HS-5 (cell line): ENCODE data around the gene PRKAG3.

Experiments
- DNase-seq: peaks from one replicate; pipeline ENCODE4 v3.0.0-alpha.2; 2012; ENCODE audit warnings: low read depth

The PRKAG3 gene

DNA sequence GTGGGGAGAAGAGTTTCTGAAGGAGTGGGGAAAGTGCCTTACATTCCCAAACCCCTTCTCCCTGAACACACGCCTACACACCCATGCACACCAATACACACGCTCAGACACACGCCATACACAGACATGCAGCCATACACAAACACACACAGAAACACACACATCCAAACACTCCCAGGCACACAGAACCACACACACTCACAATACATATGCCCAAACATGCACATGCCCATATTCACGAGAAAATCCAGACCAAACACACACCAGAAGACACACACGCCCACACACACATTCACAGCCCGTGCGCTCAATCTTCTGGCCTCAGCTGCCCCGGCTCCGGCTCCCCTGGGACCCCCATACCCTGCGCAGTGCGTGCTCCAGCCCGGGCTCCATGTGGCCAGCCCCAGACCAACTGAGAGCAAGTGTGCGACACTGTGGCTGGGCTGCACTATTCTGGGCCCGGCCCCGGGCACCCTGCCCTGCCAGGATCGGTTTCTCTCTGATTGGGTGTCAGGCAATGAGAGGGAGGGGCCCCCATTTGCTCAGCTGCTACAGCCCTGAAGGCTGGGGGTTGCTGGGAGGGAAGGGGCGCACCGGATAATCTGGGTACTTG is at the start of gene PRKAG3:
Gene PRKAG3 (minus strand): TSS at position 426 of the 613 bp plus-strand sequence.
- DNase-seq: no peak

DNA sequence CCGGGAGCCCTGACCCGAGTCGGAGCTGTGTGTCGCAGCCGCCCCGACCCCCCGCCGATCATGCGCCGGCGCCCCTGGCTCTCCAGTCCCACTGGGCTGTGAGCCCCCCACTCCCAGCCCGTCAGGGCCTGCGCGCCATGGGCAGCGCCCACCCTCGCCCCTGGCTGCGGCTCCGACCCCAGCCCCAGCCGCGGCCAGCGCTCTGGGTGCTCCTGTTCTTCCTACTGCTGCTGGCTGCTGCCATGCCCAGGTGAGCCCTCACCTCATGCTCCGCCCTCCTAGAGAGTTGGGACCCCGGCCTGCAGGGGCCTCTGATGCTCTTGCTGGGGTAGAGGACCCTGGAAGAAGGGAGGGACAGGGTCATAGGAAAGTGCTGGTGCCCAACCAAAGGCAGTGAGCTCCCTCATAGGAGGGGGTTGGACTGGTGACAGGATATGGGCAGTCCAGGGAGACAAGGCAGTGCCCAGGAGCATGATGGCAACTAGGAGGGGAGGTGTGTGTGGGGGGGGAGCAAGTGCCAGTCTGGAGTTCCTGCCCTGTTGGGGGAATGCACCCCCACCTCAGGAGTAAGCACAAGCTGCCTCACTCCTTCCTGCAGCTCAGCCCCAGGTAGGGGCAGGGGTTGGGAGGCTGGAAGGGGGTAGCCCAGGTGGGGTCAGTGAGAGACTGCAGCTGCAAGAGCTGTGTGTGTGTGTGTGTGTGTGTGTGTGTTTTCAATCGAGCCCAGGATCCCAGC is 49.4 kb upstream of the PRKAG3 start:
- DNase-seq: no peak

DNA sequence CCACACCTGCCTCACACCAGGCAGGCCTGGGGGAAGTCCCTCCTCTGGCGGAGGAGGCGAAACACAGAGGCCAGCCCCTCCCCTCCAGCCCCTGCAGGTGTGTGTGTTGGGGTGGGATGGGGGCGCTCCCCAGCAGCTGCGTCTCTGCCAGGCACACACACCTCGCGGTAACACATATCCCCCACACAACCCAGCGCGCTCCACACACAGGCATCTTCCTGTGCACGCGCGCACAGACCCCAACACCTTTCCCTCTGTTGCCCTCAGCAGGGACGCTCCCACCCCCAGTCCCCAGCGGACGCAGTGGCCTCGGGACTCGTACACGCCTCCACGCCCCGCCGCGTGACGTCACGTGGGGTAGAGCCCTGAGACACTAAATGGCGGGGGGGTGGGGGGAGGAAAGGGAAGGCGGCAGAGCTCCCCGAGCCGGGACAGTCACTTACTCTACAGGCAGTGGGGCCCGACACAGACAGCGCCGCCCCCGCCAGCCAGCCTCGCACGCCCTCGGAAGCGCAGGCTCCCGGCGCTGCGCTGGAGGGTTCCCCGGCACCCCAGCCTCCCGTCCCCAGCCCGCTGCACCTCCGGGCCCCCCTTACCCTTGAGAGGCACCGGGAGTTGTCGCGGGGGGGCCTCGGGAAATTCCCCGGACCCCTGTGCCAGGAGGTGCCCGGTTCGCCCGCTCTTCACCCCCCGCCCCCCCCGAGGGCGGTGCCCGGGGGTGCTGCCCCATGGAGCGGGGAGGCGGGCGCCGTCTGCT is 48.7 kb upstream of the PRKAG3 start, which contains the start of gene WNT10A:
Gene WNT10A (plus strand): TSS at position 751 of the 757 bp plus-strand sequence. CDS start 144 bp downstream, outside the sequence.
- DNase-seq: no peak

DNA sequence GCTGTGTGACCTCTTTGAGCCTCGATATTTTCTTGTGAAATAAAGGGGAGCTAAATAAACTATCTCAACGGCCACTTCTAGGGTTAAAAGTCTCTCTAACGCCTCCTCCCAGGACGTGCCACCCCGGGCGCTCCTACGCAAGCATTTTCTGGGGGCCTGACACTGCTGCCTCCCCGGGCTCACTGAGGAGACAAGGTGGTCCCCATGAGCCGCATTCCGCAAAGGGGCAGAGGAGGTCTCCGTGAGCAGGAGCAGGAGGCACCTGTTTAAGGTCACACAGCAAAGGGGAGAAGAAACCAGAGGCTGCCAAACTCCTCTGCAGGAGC is 48.1 kb upstream of the PRKAG3 start:
- no peak for DNase-seq

DNA sequence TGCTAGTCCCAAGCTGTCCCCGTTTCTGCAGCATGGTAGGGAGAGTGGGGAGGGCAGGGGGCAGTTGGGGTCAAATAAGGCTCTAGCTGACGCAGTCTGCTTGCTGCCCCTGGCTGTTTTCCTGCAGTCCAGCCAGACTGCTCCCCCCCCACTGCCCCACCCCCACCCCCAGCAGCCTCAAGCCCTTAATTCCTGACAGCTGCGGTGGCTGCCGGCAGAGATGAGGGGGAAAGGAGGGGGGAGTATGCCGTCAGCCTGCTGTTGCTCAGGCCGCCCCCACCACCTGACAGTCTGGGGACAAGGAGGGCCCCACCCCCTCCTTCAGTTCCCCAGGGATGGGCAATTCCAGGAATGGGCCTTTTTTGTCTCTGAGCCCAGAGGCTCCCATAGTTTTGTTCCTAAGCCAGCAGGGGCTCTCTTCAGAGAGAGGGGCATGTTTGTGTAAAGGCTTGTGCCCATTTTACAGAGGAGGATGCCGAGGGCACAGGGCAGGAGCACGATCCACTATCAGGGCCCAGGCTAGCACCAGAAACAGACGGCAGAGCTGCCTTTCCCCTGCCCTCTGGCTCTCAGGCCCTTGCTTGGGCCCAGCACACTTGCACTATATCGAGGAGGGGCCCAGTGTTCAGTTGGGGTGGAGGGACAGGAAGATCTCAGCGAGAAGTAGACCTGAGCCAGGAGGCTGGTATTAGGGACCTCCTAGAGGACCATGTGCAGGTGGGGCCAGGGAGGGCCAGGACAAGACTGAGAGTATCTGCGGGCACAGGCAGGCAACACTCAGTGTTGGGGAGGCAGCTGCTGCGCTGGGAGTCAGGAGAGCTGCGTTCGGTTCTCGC is 47.5 kb upstream of the PRKAG3 start:
- DNase-seq: no peak

DNA sequence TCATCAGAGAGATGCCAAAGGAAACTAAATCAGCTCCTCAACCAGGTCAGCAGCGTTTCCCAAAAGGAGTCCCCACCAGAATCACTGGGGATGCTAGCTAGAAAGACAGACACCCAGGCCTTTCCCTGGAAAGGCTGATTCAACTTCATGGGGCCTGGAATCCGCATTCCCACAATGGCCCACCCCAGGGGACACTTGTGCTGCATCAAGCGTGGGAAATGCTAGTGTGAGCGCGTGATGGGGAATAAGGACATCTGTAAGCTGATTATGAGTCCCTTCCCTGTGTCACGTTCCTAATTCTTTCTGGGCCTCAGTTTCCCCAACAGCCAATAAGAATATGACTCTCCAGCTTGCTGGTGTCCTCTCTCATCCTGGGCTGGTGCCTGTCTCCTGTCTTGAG is 46.9 kb upstream of the PRKAG3 start:
- no peak for DNase-seq

DNA sequence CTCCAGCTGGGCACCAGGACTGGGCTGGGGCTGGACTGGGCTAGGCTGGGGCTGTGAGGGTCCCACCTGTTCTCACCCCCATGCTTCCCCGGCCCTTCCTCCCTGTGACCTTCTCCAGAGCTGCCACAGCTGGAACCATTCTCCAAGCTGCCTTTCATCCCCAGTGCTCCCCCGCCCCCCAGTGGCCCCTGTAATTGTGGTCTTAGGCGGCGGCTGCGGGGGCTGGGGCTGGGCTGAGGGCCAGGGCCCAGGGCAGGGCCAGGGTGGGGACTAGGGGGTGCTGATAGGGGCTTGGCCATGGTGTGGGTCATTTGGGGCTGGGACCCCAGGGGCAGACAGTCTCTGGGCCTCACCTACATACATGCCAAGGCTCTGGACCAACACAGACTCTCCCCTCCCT is 46.3 kb upstream of the PRKAG3 start:
- DNase-seq: no peak

DNA sequence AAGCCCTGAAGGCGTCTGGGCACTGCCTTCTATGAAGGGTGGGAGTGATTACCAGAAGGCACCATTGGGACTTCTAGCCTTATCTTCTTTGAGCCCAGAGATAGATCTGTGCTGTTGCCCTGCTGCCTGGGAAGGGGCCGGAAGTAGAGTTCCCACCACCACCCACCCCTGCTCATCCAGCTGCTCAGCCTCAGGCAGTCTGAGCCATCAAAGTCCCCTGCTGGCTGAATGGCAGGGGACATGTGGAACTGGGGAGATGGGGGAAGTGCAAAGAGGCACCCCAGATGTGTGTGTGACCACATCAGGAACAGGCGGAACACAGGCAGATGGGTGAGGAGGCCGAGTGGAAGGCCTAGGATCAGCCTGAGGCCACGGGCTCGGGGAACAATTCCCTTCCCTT is 45.7 kb upstream of the PRKAG3 start:
- DNase-seq: no peak

DNA sequence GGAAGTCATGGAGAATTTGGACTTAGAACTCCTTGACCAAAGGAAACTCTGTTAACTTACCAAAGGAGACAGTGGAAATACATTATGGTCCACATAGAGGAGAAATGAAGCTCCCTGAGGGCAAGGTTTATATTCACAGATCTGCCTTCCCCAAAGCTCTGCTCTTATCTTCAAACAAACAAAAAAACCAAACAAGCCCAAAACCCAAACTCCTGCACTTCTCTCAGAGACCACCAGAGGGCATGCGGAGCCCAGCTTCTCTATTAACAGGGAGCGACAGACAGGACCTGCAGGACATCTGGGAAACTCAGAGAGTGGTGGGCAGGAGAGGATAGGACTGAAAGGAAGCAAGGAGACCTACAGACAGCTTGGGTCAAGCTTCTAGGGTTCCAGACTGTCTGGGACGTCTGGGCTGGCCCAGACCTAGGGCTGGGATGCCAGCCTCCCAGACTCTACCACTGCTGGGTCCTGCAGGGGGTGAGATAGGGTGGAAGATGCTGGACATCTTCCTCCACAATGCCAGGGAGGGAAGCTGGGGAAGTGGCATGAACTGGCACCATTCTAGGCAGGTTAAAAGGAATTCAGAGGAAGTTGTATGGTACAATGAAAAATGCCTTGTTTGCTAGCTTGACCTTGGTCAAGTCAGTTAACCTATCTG is 45.1 kb upstream of the PRKAG3 start:
- DNase-seq: peak; percentile 42

DNA sequence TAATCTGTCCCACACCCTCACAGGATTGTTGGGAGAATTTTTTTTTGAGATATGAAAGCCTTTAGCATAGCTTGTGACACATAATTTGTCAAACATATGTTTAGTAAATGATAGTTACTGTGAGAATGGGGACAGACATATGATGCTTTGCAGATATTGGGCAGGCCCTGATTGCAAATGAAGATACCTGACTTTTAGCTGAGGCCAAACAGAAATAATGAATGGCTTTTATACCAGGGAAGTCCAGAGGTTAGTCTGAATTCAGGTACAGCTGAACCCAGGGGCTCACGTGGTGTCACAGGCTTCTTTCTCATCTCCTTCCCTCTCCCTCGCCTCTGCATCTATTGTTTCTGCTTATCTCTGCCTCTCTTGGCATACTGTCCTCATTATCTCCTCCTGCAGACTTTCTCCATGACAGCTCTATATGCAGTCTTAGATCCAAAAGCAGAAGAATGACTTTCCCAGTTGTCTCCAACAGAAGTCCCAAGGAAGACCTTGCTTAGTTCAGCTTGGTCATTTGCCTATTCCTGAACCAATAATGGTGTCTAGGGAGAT is 44.2 kb upstream of the PRKAG3 start:
- no peak for DNase-seq

DNA sequence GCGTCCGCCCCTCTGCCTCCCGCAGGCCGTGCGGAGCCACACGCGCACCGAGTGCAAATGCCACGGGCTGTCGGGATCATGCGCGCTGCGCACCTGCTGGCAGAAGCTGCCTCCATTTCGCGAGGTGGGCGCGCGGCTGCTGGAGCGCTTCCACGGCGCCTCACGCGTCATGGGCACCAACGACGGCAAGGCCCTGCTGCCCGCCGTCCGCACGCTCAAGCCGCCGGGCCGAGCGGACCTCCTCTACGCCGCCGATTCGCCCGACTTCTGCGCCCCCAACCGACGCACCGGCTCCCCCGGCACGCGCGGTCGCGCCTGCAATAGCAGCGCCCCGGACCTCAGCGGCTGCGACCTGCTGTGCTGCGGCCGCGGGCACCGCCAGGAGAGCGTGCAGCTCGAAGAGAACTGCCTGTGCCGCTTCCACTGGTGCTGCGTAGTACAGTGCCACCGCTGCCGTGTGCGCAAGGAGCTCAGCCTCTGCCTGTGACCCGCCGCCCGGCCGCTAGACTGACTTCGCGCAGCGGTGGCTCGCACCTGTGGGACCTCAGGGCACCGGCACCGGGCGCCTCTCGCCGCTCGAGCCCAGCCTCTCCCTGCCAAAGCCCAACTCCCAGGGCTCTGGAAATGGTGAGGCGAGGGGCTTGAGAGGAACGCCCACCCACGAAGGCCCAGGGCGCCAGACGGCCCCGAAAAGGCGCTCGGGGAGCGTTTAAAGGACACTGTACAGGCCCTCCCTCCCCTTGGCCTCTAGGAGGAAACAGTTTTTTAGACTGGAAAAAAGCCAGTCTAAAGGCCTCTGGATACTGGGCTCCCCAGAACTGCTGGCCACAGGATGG is 42.0 kb upstream of the PRKAG3 start:
- DNase-seq: no peak

DNA sequence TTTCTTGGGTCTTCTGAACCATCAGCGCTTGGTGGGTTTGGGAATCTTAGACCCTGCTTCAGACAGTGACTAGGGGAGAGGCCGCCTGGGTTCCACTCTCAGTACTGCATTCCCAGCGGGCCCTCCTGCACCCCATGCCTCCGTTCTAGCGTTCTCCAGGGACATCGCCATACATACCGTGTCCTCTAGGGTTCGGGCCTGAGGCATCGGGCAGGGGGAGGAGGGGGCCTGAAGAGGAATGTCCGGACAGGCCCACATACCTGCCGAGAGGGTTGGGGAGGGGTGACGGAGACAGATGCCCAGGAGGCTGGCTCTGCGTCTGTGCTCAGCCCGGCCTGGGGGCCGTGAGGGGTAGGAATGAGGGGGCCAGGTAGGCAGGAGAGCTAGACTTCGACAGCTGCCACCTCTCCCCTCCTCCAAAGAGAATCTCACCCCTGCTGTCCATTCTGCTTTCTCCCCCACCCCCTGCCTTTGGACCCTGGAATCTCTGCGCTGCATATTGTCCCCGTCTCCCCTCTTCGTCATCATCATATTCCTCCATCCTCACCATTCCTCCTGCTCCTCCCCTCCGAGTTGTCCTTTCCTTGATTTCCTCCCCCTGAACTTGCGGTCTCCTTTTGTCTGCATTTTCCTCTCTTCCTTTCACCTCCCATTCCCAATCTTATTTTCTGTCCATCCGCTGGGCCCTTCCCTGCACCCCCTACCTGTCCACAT is 41.2 kb upstream of the PRKAG3 start:
- no peak for DNase-seq

DNA sequence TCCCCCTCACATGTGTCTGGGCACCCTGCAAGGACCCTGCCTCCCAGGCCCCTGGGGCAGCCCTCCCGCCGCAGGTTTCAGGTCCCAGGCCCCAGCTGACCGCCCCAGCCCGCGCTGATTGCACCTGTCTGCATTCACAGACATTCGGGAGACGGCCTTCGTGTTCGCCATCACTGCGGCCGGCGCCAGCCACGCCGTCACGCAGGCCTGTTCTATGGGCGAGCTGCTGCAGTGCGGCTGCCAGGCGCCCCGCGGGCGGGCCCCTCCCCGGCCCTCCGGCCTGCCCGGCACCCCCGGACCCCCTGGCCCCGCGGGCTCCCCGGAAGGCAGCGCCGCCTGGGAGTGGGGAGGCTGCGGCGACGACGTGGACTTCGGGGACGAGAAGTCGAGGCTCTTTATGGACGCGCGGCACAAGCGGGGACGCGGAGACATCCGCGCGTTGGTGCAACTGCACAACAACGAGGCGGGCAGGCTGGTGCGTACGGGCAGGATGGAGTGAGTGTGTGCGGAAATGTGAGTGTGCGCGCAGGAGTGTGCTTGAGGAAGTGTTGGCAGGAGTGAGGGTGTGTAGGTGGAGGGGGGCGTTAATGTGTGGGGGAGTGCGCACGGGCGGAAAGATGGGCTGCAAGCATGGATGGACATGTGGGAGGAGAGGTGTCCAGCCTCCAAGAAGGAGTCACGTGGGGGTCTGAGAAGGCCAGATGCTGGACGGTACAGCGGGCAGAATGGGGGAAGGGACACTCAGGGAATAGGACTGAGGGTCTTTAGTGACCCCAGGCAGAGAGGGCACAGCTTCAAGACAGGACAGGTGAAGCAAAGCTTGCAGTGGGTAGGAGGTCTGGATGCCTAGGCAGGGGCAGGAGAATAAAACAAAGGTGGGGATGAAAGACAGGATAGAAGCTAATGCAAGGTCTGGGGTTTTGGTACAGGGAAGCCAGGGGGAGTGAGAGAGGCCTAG is 40.0 kb upstream of the PRKAG3 start:
- DNase-seq: no peak

DNA sequence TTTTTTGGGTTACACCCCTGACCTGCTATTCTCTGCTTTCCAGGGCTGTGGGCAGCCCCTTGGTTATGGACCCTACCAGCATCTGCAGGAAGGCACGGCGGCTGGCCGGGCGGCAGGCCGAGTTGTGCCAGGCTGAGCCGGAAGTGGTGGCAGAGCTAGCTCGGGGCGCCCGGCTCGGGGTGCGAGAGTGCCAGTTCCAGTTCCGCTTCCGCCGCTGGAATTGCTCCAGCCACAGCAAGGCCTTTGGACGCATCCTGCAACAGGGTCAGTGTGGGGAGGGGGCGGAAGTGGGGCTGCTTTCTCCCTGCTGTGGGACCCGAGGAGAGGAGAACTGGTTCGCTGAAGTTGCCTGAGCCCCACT is 39.4 kb upstream of the PRKAG3 start:
- DNase-seq: no peak

DNA sequence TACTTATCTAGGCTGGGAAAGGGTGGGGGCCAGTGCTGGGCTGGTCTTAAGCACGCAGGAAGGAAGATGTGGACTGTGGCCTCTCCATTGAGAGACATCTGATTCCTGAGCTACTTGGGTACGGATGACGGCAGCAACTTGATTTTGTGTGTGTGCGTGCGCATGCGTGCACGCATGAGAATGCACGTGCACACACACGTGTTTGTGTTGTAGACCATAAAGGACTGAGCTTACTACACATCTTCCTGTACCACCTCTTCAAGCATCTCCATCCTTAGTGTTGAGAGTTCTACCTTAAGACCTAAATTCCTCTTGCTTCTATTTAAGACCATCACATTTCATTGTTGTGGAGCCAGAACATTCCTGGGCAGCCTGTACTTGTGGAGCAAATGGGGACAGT is 37.5 kb upstream of the PRKAG3 start:
- DNase-seq: no peak

DNA sequence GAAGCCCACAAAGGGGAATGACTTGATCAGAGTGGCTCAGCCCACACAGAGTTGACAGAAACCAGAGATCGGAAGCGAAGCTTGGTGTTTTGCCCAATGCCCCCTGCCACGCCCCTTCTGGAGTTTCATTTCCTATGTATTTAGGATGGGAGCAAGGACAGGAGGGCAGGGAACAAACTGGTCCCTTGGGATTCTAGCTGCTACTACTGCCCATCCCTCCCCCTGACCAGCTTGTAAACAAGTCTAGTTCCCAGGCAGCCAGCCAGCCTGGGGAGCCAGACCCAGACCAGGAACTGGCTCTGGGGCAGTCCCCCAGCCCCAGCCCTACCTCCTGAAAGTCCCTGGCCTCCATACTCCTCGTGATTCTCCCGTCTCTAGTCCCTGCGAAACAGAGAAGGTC is 36.3 kb upstream of the PRKAG3 start:
- DNase-seq: no peak

DNA sequence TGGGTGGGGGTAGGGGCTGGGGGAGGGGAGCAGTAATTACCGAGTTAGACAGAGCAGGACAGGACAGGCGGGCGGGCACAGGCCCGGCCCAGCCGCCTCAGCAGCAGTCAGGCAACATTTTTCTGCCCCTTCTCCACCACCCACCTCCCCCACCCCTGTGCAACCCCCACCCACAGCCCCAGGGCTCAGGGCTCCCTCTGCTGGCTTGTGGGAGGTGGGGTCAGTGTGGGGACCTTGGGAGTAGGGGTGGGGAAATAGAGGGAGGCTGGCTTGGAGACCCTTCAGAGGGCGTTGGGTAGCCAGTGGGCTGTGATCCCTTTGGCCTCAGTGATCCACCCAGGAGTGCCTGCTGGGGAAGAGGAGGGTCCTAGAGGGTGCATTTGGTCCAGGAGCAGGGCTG is 34.4 kb upstream of the PRKAG3 start:
- DNase-seq: no peak

DNA sequence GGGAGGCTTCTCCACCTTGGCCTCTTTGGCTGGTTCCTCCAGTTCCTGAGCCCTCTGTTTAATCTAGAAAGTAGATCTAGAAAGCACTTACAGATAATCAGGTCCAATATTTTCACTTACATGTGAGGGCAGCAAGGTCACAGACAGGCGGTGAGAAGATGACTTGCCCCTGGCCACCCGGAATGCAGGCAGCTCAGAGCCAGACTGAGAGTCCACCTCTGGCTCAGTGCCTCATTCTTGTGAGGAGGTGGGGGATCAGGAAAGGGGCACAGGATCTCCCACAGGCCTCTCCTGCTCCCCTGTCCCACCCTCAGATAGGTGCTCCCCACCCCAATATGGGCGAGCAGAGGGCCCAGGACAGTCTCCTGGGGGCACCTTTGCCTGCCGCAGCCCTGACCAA is 33.8 kb upstream of the PRKAG3 start:
- no peak for DNase-seq

DNA sequence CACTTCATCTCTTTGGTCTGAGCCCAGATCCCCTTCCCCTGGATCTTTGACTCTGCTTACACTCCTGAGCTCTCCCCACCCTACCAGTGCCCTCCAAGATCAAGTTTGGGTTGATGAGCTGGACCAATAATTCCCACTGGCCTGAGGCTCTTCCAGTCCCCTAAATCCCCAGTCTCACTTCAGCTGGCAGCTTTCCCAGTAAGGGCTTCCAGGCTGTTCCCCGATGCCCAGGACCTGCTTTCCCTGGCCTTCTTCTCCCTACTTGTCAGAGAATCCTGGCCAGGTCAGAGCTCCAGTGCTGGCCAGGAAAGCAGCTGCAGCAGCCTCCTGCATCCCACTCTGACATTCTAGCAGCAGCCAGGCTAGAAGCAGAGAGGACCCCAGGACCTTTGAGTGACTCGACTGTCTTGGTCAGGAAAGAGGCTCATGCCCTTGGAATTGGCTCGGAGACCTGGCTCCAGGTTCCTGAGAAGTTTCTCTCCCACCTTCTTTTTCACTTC is 31.5 kb upstream of the PRKAG3 start:
- DNase-seq: no peak
